Measurements from ENCODE around the gene RSPH4A.
A peak's percentile ranks its signal among the peaks of the same experiment; 100 is the strongest.

The RSPH4A gene

DNA sequence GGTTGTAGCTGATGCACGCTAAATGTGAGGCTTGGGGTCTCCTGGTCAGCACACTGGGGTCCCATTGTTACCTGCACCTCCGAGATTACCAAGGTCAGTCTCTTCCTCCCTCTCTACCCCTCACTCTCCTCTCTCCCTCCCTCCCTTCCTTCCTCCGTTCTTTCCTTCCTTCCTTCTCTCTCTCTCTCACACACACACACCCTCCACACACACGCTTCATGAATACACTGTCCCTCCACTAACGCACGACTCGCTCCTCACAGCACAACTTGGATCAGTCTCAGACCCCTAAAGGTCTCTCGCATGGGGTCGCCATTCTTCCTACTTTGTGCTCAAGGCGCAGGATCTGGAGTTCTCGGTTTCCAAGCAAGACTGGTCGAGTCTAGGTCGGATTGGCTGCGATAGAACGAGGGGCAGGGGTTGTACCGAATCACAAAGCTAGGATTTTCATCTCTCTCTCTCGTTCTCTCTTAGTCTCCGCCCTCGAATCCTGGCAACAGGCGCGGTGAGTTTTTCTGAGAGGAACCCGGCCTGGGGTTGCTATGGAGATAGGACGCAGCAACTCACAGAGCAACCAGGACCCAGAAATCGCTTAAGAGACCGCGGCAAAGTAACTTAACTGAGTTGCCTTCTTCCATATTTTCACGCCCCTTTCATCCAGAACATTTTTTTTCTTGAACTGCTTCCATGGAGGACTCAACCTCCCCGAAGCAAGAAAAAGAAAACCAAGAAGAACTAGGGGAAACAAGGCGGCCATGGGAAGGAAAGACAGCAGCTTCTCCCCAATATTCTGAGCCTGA is at the start of gene RSPH4A:
TSS of gene RSPH4A (plus strand) at position 543 of the 800 bp plus-strand sequence. CDS start at position 688, 145 bp downstream.
- no peaks in the 10 kb centered on the region for H3K79me2 ChIP-seq (ENCODE audit: insufficient read depth, low read length)
- no peaks in the 10 kb centered on the region for H3K9me3 ChIP-seq (ENCODE audit: low read length)
- H2AFZ ChIP-seq (ENCODE audit: low read length), result no peak within 1 kb of the TSS
- peak within 1 kb of the TSS; percentile 83 for H3K4me2 ChIP-seq (ENCODE audit: low read length)
- no peak for TF ChIP-seq EZH2 (IDR thresholded peaks at IDR 0.05; ENCODE audit: borderline replicate concordance, low read length)
- TF ChIP-seq, protein P1, sequence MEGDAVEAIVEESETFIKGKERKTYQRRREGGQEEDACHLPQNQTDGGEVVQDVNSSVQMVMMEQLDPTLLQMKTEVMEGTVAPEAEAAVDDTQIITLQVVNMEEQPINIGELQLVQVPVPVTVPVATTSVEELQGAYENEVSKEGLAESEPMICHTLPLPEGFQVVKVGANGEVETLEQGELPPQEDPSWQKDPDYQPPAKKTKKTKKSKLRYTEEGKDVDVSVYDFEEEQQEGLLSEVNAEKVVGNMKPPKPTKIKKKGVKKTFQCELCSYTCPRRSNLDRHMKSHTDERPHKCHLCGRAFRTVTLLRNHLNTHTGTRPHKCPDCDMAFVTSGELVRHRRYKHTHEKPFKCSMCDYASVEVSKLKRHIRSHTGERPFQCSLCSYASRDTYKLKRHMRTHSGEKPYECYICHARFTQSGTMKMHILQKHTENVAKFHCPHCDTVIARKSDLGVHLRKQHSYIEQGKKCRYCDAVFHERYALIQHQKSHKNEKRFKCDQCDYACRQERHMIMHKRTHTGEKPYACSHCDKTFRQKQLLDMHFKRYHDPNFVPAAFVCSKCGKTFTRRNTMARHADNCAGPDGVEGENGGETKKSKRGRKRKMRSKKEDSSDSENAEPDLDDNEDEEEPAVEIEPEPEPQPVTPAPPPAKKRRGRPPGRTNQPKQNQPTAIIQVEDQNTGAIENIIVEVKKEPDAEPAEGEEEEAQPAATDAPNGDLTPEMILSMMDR (IDR thresholded peaks at IDR 0.05; ENCODE audit: low read length), result peak; percentile 20; the same call in 1 of the 2 replicates
- no peaks in the 10 kb centered on the region for H3K9me2 ChIP-seq (ENCODE audit: low read depth, low read length)
- no peaks in the 10 kb centered on the region for H3K27me3 ChIP-seq (ENCODE audit: insufficient read depth, low read length)
- H3K9ac ChIP-seq (ENCODE audit: low read length), result peak within 1 kb of the TSS; percentile 26; the same call in 1 of the 2 replicates
- peak within 1 kb of the TSS; percentile 61 for H3K4me3 ChIP-seq (ENCODE audit: low read depth, low read length, poor library complexity, severe bottlenecking)
- H3F3A ChIP-seq (ENCODE audit: insufficient read depth, low read length), result no peaks in the 10 kb centered on the region
- H3K4me1 ChIP-seq (ENCODE audit: insufficient read depth, low read length, severe bottlenecking), result peaks cover 18% of the 10 kb centered on the region
- no peaks in the 10 kb centered on the region for H4K20me1 ChIP-seq (ENCODE audit: insufficient read depth, low read length)
- no peaks in the 10 kb centered on the region for H3K36me3 ChIP-seq (ENCODE audit: insufficient read depth, low read length)
- H3K27ac ChIP-seq (ENCODE audit: low read depth, low read length, poor library complexity, severe bottlenecking), result no peak within 1 kb of the TSS

DNA sequence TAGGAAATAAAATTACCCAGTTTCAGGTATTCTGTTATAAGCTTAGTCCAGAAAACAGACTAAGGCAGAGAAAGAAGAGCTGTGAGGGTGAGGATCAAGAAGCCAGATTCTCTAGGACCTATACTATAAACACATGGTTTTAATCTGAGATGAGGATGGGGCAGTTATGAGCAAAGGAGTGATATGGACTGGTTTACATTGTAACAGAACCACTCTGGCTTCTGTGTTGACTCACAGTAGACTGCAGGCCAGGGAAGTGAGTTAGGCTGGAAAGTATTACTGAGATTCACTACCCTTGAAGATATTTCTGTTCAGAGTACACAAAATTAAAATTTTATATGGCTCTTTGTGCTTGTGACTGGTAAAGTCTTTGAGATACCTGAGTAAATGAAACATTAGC is 48.2 kb upstream of the RSPH4A start:
- Histone ChIP-seq H3K36me3 (ENCODE audit: insufficient read depth, low read length) (no peaks in the 10 kb centered on the region), H3K79me2 (ENCODE audit: insufficient read depth, low read length) (peaks cover 16% of the 10 kb centered on the region), H3K4me1 (ENCODE audit: insufficient read depth, low read length, severe bottlenecking) (peaks cover 24% of the 10 kb centered on the region), H3K9me2 (ENCODE audit: low read depth, low read length) (no peaks in the 10 kb centered on the region), H3K9ac (ENCODE audit: low read length) (no peak overlapping the region), H3K9me3 (ENCODE audit: low read length) (no peaks in the 10 kb centered on the region), H2AFZ (ENCODE audit: low read length) (no peak overlapping the region), H3K27me3 (ENCODE audit: insufficient read depth, low read length) (no peaks in the 10 kb centered on the region), H4K20me1 (ENCODE audit: insufficient read depth, low read length) (no peaks in the 10 kb centered on the region), H3K4me2 (ENCODE audit: low read length) (no peak overlapping the region), H3K27ac (ENCODE audit: low read depth, low read length, poor library complexity, severe bottlenecking) (no peak overlapping the region), H3F3A (ENCODE audit: insufficient read depth, low read length) (no peaks in the 10 kb centered on the region), H3K4me3 (ENCODE audit: low read depth, low read length, poor library complexity, severe bottlenecking) (no peak overlapping the region)
- no peak for TF ChIP-seq EZH2 (IDR thresholded peaks at IDR 0.05; ENCODE audit: borderline replicate concordance, low read length)
- TF ChIP-seq, protein P1 (IDR thresholded peaks at IDR 0.05; ENCODE audit: low read length), result no peak

DNA sequence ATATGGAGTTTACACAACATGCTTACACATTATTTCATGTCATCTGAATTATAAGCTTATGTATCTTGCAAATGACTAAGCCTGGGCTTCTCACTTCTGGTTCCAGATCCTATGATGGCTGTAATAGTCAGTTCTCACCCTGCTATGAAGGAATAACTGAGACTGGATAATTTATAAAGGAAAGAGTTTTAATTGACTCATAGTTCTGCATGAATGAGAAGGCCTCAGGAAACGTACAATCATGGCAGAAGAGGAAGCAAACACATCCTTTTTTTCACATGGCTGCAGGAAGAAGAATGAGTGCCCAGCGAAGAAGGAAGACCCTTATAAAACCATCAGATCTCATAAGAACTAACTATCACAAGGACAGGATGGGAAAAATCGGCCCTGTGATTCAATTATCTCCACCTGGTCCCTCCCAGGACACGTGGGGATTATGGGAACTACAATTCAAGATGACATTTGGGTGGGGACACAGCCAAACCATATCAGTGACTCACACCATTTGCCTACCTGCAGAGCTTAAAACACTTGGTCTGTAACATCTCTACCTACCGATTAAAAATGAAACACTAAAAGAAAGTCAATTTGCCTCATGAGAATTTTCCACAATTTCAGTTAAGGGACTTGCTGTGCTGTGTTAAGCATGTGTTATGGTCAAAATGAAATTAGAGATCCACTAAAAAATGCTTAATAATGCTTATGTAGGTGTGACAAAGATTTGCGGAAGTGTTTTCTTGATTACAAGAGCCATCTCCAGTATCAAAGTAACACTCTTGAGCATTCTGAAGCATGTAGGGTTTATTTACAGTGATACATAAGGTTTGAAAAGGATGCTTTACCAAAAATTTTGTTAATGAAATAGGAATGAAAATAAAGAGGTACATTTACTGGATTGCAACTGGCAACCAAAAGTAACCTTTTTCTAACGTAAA is 47.2 kb upstream of the RSPH4A start:
- no peaks in the 10 kb centered on the region for H3K9me3 ChIP-seq (ENCODE audit: low read length)
- TF ChIP-seq, protein P1 (IDR thresholded peaks at IDR 0.05; ENCODE audit: low read length), result no peak
- TF ChIP-seq EZH2 (IDR thresholded peaks at IDR 0.05; ENCODE audit: borderline replicate concordance, low read length), result no peak
- no peaks in the 10 kb centered on the region for H4K20me1 ChIP-seq (ENCODE audit: insufficient read depth, low read length)
- H3K9me2 ChIP-seq (ENCODE audit: low read depth, low read length), result no peaks in the 10 kb centered on the region
- H3K27ac ChIP-seq (ENCODE audit: low read depth, low read length, poor library complexity, severe bottlenecking), result no peak overlapping the region
- no peak overlapping the region for H2AFZ ChIP-seq (ENCODE audit: low read length)
- H3K9ac ChIP-seq (ENCODE audit: low read length), result peak overlapping the region; percentile 85; the same call in 1 of the 2 replicates
- H3F3A ChIP-seq (ENCODE audit: insufficient read depth, low read length), result no peaks in the 10 kb centered on the region
- no peaks in the 10 kb centered on the region for H3K27me3 ChIP-seq (ENCODE audit: insufficient read depth, low read length)
- H3K79me2 ChIP-seq (ENCODE audit: insufficient read depth, low read length), result peaks cover 25% of the 10 kb centered on the region
- H3K4me3 ChIP-seq (ENCODE audit: low read depth, low read length, poor library complexity, severe bottlenecking), result peak overlapping the region; percentile 85
- peak overlapping the region; percentile 64; the same call in 1 of the 2 replicates for H3K4me2 ChIP-seq (ENCODE audit: low read length)
- peaks cover 4% of the 10 kb centered on the region; the same call in 1 of the 2 replicates for H3K36me3 ChIP-seq (ENCODE audit: insufficient read depth, low read length)
- H3K4me1 ChIP-seq (ENCODE audit: insufficient read depth, low read length, severe bottlenecking), result peaks cover 30% of the 10 kb centered on the region

Data from OCI-LY1 (cell line).